ENCODE results near the gene TRIM41. TPM values are rescaled to one million over a fixed set of nuclear protein-coding genes. Genes with fewer than 3 reads are reported as not detected.
A peak's percentile ranks its signal among the peaks of the same experiment; 100 is the strongest.
"Not testable (repeated sequence)": the region's sequence is repeated elsewhere in the genome, so short reads cannot be mapped to it uniquely, and the experiment has no call there.

Gene TRIM41
- polyA plus RNA-seq, 6 donors from 2014 or later: 0.40 to 1.6 (median 1.0) TPM

DNA sequence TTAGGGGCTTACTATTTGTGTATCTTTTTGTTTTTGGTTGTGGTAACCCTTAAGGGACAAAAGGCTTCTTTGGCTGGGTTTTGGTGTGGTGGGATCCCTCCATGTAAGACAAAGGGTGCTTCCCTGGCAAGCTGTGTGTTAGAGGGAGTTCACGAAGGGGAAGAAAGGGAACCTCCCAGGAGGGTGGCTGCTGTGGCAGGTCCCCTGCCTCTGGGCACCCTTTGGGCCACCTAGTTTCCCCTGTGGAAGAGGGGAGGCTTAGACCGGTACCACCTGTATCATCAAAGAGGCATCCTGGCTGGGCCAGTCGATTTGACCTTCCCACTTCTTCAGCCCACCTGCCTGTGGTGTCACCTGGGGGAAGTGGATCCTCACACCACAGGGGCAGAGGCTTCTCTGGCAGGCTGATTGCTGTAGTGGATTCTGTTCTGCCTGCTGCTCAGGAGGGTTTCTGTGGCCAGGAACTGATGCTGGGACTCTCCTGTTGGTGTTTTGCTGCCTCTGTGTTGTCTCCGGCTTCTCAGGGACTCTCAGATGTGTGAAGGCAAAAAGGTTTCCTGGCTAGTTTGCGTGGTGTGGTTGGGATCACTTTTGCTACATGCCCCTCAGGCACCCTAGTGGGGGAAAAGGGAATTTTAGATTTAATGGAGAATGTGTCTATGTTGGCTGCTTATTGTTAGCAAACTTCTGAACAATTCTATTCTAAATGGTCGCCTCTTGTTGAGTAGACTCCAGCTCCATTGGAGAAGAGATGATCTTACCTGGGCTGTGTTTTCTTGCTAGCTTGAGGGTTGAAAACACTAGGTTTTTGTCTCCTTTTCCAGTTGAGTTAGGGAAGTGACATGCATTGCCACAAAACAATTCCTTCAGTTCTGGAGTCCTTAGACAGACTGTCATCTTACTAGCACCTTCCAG is 61.0 kb downstream of the TRIM41 start:
- not testable (repeated sequence) for H3K4me3 Mint-ChIP-seq; ATAC-seq (ENCODE audit: low read depth in 2 of 2); H3K27me3 Mint-ChIP-seq; H3K36me3 Mint-ChIP-seq; H3K9me3 Mint-ChIP-seq; DNase-seq
- peak overlapping the region in 4 of 6 donors; percentile 36 to 57 (median 46) for H3K27ac Mint-ChIP-seq
- peaks cover 24 to 27% (median 26%) of the 10 kb centered on the region in 3 donors for H3K4me1 Mint-ChIP-seq

Other genes starting within 250 kb of the TRIM41 start
- not detected for gene BTNL3, start 234.4 kb upstream of the TRIM41 start, polyA plus RNA-seq (ENCODE audit: low read depth in 6 of 6)
- gene BTNL9, start 183.0 kb upstream of the TRIM41 start, polyA plus RNA-seq (ENCODE audit: low read depth in 6 of 6): 1 to 10 TPM in 1 of 6 donors, under 1 TPM in 5; 0.08 to 1.4 (median 0.58) TPM
- gene OR2V1, start 92.1 kb upstream of the TRIM41 start, polyA plus RNA-seq (ENCODE audit: low read depth in 6 of 6): not detected
- not detected for gene OR2V2, start 75.7 kb upstream of the TRIM41 start, polyA plus RNA-seq (ENCODE audit: low read depth in 6 of 6)
- under 1 TPM in 3 of 6 donors, not detected in 3; 0.09 to 0.27 (median 0.24) TPM for gene TRIM7, start 18.1 kb upstream of the TRIM41 start, polyA plus RNA-seq (ENCODE audit: low read depth in 6 of 6)
- 1,000 to 10,000 TPM; 2,383 to 2,887 (median 2,526) TPM for gene RACK1, start 20.6 kb downstream of the TRIM41 start, polyA plus RNA-seq (ENCODE audit: low read depth in 6 of 6)
- gene TRIM52, start 37.9 kb downstream of the TRIM41 start, polyA plus RNA-seq (ENCODE audit: low read depth in 6 of 6): 10 to 100 TPM in 5 of 6 donors, 1 to 10 TPM in 1; 6.4 to 35.1 (median 27.7) TPM
- not detected for gene OR4F3, start 144.0 kb downstream of the TRIM41 start, polyA plus RNA-seq (ENCODE audit: low read depth in 6 of 6)

Measured in naive B cell (primary cell).